RPMI8226 (cell line): Measurements from ENCODE around the gene ABCC8.

Source experiments
- DNase-seq: peaks from one replicate; pipeline ENCODE4 v3.0.0-alpha.2; 2015

Gene ABCC8

DNA sequence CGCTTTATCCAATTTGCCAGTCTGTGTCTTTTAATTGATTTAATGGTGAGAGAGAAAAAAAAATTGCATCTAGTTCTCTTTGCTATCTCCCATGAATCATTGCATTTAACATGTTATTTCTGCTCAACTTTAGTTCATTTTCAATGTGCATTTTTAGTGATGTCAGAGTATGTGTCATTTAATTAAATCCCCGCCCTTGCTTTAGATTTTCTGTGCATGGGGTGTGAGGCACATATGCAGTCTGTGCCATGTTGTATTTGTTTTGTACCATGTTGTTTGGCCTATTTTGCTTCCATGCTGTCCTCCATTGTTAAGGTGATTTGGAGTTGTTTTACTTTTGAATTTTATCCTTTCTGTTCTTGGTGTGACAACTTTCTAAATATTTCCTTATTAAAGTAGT is 133.4 kb downstream of the ABCC8 start:
- DNase-seq, result no peak
